GM21515 (cell line): Measurements from ENCODE around the gene PCSK4.

ENCODE experiments used
- ATAC-seq: cut with Tn5 transposase; IDR thresholded peaks from one replicate; pipeline ENCODE4 v1.9.1; 2021; ENCODE audit not compliant: unreplicated experiment

Gene PCSK4

DNA sequence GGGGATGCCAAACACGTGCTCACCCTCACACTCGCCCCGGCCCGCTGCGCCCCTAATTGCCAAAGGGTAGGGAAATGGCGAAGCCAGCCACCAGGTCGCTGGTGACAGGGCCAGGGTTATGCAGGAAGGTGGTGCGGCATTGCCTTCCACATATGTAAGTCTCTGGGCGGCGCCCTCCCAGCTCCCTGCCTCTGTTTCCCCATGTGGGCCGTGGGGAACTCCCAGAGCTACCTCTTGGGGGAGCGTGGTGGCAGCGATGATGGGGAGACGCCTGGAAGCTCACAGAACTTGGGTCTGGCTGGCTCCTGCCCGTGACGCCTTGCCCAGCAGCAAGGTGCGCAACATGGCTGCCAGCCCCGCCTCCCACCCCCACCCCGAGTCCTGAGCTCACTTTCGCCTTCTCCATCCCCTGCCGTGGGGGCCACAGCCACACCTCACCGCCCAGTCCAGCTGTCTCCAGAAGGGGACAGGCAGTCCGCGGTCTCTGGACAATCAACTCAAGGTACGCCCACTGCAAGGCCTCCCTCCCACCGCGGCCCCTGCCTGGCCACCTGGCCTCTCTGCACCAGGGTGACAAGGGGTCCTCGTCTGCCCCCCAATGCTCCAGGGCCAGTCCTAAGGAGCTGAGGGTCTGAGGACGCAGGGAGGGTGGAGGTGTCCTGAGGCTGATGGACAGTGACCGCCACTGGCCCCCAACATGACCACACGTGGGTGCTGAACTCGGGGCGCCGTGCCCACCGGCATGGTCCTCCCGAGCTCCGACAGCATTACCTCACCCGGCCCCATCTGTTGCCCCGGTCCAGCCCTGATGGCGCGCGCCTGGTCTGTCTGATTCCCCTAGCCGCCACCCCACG lies 17.7 kb downstream of the PCSK4 start:
- no peak for ATAC-seq

DNA sequence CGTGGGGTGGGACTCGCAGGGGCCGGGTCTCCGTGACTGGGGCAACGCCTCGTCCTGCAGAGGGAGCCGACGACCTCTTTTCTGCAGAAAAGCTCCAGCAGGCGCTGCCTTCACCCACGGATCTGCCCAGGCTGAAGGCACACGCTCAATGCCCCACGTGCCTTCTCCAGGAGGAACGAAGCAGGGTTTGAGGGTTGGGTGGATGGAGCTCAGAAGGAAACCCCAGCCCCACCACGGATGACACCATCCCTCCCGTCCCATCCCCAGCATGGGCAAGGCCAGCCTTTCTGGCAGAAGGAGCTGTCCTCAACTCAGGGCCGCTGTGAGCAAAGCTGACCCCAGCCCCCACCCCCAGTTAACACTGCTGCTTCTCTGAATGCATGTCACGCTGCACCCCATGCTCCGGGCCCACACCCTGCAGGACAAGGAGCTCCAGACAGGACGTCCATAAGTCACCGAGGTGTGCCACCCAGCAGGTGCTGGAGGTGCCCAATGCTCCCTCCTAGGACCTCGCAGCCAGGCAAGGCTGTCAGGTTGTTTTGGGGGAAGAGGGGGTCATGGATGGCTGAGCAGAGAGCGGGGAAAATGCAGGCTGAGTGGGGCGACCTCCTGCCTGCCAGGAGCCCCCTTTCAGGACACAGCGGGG lies 18.5 kb downstream of the PCSK4 start:
- no peak for ATAC-seq

DNA sequence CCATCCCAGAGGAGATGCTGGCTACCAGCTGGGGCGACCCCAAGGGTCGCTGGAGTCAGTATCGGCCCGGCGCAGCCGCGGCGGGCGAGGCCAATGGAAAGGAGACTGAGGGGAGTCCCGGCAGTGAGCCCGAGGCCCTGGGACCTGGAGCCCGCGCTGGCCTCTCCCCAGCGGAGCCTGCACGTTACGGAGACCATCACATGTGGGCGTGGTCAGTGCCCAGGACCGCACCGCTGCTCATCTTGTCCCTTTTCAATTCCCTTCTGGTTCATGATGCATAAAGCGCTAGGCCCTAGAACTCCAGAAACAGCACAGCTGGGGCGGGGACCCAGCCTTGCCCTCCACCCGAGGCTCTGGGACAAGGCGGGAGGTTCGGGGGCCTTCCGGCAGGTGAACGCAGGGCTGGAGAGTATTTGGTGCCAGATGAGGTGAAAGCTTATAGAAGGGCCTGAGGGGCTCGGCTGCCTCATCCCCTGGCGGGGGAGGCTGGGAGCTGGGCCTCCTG lies 19.1 kb downstream of the PCSK4 start:
- ATAC-seq, result no peak

DNA sequence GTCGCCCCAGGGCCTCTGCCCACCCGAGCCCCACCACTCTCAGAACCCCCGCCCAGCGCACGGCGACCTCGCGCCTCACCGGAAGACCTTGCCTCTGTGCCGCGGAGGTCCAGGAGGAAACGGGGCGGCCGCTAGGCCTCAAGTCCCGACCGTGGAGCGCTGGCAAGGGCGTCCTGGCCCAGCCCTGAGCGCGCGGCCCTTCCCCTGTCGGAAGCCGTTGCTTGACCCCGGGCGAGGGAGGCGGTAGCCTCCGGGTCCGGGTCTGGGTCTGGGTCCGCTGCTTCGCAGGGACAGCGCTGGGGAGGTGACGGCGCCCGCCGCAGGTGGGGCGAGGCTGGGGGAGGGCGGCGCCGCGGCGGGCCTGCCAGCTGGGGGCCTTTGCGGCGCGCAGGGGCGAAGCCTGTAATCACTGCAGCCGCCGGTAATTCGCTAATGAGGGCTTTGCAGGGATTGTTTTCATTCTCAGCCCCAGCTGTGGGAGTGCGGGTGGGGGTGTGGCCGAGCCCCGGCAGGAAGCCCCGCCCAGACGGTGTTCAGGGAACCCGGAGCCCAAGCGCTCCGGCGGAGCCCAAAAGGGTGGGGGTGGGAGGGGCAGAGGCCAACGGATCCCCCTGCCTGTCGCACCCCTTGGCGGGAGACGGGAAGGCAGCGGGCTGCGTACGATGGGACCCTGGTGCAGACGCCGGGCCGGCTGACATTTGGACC lies 19.7 kb downstream of the PCSK4 start:
- no peak for ATAC-seq

DNA sequence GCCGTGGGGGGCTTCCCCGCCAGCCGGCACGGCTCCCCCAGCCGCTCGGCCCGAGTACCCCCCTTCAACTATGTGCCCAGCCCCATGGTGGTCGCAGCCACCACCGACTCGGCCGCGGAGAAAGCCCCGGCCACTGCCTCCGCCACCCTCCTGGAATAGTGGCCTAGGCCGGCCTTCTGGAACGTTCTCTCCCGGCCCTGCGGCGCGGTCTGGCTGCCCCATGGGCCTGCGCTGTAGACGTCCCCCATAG lies 20.2 kb downstream of the PCSK4 start:
- no peak for ATAC-seq

DNA sequence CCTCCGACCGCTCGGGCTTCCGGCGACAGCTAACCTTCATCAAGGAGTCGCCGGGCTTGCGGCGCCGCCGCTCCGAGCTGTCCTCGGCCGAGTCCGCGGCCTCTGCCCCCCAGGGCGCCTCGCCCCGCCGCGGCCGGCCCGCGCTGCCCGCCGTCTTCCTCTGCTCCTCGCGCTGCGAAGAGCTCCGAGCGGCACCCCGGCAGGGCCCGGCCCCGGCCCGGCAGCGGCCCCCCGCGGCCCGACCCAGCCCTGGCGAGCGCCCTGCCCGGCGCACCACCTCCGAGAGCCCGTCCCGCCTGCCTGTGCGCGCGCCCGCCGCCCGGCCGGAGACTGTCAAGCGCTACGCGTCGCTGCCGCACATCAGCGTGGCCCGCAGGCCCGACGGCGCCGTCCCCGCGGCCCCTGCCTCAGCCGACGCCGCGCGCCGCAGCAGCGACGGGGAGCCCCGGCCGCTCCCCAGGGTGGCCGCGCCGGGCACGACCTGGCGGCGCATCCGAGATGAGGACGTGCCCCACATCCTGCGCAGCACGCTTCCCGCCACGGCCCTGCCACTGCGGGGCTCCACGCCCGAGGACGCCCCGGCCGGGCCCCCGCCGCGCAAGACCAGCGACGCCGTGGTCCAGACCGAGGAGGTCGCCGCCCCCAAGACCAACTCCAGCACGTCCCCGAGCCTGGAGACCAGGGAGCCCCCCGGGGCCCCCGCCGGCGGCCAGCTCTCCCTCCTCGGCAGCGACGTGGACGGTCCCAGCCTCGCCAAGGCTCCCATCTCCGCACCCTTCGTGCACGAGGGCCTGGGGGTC lies 20.7 kb downstream of the PCSK4 start:
- ATAC-seq, result no peak

DNA sequence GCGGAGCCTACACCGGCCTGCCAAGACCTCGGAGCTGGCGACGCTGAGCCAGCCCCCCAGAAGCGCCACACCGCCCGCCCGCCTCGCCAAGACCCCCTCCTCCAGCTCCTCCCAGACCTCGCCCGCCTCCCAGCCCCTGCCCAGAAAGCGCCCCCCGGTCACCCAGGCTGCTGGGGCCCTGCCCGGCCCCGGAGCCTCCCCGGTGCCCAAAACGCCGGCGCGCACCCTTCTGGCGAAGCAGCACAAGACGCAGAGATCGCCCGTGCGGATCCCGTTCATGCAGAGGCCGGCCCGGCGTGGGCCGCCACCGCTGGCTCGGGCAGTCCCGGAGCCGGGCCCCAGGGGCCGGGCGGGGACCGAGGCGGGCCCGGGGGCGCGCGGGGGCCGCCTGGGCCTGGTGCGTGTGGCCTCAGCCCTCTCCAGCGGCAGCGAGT lies 21.3 kb downstream of the PCSK4 start:
- no peak for ATAC-seq

DNA sequence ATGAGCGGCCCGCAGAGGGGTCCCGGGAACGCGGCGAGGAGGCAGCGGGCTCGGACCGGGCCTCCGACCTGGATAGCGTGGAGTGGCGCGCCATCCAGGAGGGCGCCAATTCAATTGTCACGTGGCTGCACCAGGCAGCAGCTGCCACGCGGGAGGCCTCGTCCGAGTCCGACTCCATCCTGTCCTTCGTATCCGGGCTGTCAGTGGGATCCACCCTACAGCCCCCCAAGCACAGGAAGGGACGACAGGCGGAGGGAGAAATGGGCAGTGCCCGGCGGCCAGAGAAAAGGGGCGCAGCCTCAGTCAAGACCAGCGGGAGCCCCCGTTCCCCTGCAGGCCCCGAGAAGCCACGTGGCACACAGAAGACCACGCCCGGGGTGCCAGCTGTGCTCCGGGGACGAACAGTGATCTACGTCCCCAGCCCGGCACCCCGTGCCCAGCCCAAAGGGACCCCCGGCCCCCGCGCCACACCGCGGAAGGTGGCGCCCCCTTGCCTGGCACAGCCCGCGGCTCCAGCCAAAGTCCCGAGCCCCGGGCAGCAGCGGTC lies 21.8 kb downstream of the PCSK4 start:
- ATAC-seq, result no peak

DNA sequence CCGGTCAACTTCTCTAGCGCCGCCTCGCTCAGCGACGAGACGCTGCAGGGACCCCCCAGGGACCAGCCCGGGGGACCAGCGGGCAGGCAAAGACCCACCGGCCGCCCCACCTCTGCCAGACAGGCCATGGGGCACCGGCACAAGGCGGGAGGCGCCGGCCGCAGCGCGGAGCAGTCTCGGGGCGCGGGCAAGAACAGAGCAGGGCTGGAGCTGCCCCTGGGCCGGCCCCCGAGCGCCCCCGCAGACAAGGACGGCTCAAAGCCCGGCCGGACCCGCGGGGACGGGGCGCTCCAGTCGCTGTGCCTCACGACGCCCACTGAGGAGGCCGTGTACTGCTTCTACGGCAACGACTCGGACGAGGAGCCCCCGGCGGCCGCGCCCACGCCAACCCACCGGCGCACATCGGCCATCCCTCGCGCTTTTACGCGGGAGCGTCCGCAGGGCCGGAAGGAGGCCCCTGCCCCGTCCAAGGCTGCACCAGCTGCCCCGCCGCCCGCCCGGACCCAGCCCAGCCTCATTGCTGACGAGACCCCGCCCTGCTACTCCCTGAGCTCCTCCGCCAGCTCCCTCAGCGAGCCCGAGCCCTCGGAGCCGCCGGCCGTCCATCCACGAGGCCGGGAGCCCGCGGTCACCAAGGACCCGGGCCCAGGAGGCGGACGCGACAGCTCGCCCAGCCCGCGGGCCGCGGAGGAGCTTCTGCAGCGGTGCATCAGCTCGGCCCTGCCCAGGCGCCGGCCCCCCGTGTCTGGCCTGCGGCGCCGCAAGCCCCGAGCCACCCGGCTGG lies 22.5 kb downstream of the PCSK4 start:
- ATAC-seq, result no peak

DNA sequence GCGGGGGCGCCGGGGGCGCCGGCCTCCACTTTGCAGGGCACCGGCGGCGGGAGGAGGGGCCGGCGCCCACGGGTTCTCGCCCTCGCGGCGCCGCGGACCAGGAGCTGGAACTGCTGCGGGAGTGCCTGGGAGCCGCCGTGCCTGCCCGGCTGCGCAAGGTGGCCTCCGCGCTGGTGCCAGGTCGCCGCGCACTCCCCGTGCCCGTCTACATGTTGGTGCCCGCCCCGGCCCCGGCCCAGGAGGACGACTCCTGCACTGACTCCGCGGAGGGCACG lies 23.0 kb downstream of the PCSK4 start:
- ATAC-seq, result no peak

DNA sequence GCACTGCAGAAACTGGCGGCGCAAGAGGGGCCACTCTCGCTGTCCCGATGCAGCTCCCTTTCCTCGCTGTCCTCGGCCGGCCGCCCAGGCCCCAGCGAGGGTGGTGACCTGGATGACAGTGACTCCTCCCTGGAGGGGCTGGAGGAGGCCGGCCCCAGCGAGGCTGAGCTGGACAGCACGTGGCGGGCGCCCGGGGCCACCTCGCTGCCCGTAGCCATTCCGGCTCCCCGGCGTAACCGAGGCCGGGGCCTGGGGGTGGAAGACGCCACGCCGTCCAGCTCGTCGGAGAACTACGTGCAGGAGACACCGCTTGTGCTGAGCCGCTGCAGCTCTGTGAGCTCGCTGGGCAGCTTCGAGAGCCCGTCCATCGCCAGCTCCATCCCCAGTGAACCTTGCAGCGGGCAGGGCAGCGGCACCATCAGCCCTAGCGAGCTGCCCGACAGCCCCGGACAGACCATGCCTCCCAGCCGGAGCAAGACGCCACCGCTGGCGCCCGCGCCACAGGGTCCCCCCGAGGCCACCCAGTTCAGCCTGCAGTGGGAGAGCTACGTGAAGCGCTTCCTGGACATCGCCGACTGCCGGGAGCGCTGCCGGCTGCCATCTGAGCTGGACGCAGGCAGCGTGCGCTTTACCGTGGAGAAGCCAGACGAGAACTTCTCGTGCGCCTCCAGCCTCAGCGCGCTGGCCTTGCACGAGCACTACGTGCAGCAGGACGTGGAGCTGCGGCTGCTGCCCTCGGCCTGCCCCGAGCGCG lies 23.5 kb downstream of the PCSK4 start:
- no peak for ATAC-seq

DNA sequence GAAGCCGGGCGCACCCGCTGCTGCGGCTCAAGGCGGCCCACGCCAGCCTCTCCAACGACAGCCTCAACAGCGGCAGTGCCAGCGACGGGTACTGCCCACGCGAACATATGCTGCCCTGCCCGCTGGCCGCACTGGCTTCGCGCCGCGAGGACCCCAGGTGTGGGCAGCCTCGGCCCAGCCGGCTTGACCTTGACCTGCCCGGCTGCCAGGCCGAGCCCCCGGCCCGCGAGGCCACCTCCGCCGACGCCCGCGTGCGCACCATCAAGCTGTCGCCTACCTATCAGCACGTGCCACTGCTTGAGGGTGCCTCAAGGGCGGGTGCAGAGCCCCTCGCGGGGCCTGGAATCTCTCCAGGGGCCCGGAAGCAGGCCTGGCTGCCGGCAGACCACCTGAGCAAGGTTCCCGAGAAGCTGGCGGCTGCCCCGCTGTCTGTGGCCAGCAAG lies 24.1 kb downstream of the PCSK4 start:
- no peak for ATAC-seq

DNA sequence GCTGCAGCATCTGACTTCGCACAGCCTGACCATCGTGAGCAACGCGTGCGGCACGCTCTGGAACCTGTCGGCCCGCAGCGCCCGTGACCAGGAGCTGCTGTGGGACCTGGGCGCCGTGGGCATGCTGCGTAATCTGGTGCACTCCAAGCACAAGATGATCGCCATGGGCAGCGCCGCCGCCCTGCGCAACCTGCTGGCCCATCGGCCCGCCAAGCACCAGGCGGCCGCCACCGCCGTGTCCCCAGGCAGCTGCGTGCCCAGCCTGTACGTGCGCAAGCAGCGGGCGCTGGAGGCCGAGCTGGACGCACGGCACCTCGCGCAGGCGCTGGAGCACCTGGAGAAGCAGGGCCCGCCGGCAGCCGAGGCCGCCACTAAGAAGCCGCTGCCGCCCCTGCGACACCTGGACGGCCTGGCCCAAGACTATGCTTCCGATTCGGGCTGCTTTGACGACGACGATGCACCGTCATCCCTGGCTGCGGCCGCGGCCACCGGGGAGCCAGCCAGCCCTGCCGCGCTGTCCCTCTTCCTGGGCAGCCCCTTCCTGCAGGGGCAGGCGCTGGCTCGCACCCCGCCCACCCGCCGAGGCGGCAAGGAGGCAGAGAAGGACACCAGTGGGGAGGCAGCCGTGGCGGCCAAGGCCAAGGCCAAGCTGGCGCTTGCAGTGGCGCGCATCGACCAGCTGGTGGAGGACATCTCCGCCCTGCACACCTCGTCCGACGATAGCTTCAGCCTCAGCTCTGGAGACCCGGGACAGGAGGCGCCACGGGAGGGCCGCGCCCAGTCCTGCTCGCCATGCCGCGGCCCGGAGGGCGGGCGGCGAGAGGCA lies 24.7 kb downstream of the PCSK4 start:
- ATAC-seq, result no peak

DNA sequence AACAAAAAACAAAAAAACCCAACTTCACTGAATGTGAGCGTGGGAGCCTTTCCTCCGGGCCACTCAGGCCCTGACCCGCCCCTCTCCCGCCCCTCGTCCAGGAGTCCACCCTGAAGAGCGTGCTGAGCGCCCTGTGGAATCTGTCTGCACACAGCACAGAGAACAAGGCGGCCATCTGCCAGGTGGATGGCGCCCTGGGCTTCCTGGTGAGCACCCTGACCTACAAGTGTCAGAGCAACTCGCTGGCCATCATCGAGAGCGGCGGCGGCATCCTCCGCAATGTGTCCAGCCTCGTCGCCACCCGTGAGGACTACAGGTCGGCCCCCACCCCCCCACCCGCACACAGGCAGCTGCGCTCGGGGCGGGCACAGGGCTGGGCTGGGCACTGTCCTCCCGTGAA lies 28.3 kb downstream of the PCSK4 start:
- no peak for ATAC-seq

DNA sequence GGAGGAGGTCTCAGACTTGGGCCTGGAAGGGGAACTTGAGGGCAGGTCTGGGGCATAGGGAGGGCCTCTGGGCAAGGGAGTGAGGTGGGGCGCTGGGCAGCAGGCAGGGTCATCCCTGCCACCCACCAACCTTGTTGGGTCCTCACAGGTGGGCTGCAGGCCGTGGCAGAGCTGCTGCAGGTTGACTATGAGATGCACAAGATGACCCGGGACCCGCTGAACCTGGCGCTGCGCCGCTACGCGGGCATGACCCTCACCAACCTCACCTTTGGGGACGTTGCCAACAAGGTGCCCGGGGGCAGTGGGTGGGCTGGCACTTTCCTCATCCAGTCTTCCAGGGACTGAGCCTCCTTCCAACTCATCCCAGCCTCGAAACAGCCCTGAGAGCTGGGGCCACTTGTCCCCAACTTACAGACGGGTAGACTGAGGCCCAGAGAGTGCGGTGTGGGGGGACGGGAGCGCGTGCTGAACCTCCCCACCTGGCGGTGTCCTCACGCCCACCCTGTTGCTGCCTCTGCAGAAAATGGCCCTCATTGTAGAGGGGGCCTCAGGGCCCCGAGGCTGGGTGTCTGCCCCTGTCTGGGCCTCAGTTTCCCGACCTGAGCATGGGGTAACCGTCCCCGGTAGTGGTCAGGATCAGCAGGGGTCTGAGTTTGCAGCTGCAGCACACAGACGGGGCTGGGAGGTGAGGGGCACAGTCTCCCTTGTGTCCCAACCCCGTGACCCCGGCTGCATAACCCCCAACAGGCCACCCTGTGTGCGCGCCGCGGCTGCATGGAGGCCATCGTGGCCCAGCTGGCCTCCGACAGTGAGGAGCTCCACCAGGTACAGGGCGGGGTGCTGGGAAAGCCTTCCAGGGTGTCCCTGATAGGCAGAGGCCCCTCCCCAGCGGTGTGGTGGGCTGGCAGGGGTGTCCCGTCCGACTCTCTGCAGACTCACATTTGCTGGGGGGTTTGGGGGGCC lies 29.8 kb downstream of the PCSK4 start:
- ATAC-seq, result no peak

DNA sequence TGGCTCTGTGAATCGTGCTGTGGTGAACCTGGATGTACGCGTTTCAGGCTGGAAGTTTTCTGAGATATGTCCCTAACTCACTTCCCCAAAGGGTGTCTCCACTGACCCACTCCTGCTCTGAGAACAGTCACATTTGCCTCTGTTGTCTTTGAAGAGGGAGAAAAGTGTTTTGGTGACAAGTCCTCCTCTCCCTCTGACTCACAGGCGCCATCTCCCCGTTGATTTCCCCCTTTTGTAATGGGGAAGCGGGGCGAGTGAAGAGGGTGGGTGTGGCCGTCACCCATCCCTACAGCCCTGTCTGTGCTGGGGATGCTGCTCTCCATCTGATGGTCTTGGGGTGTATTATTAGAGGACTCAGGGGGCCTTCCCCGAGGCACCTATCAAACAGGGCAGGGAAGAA lies 30.7 kb downstream of the PCSK4 start:
- ATAC-seq, result no peak

DNA sequence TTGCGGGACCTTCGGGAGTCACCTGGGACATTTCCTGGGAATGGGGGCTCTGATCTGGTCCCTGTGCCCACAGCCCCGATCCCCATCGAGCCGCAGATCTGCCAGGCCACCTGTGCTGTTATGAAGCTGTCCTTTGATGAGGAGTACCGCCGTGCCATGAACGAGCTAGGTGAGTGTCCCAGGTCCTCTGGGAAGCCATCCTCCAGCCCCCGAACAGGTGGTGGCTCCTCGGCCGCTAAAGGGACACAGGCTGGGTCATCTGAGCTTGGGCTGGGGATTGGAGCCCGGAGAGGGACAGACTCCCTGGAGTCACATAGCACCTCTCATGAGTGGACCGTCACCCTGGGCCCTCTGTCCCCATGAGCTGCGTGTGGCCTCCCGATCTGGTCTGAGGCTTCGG lies 32.3 kb downstream of the PCSK4 start:
- no peak for ATAC-seq
